ENCODE results near the gene C1orf198. TPM values are rescaled to one million over a fixed set of nuclear protein-coding genes. Genes with fewer than 3 reads are reported as not detected.

Gene C1orf198
- total and polyA plus RNA-seq, 2 of the 8 experiments (the other 6 are each of a cell fraction or from before 2014, with no cell fraction given): 30.6 to 45.0 TPM

GRCh38 chr1:230898748-230899147, 30.4 kb upstream of the C1orf198 start:
- Histone ChIP-seq H3K23ac (ENCODE audit: insufficient read length) (no peak overlapping the region), H4K8ac (ENCODE audit: extremely low read depth, insufficient read depth, low read length) (no peak overlapping the region), H2BK20ac (ENCODE audit: low read length) (no peak overlapping the region), H2AFZ (ENCODE audit: low read length) (no peak overlapping the region), H2BK5ac (ENCODE audit: low read depth, low read length) (no peak overlapping the region), H3K9me3 (ENCODE audit: insufficient read depth in 2 of 2, low read depth in 1 of 2, low read length in 1 of 2) (no peaks in the 10 kb centered on the region), H2BK15ac (ENCODE audit: low read length) (no peak overlapping the region), H4K5ac (ENCODE audit: insufficient read length, low read depth, low read length) (no peak overlapping the region), H3K27me3 (replicated peaks in 1 of 4; ENCODE audit: control insufficient read depth in 3 of 4, extremely low read depth in 1 of 4, insufficient read depth in 3 of 4, low read length in 3 of 4) (no peaks in the 10 kb centered on the region; a peak in 1 of 7 replicates), H3K56ac (replicated peaks; ENCODE audit: insufficient read length, low read depth, low read length) (no peak overlapping the region), H3K79me2 (ENCODE audit: control insufficient read depth in 1 of 2, insufficient read depth in 2 of 2, low read length in 2 of 2) (no peaks in the 10 kb centered on the region), H2AK5ac (ENCODE audit: low read depth, low read length) (no peak overlapping the region), H3K36me3 (ENCODE audit: control insufficient read depth in 2 of 4, insufficient read depth in 4 of 4, low read length in 3 of 4) (no peaks in the 10 kb centered on the region), H3K79me1 (ENCODE audit: low read depth, low read length) (no peaks in the 10 kb centered on the region), H3K4me3 (ENCODE audit: extremely low read depth in 1 of 4, insufficient read depth in 2 of 4, low read depth in 3 of 4, low read length in 4 of 4) (no peak overlapping the region), H3K9ac (replicated peaks in 1 of 4; ENCODE audit: extremely low read depth in 1 of 4, low read depth in 3 of 4, low read length in 3 of 4) (no peak overlapping the region), H2BK120ac (replicated peaks; ENCODE audit: low read depth, low read length) (no peak overlapping the region), H3K14ac (ENCODE audit: insufficient read length) (no peak overlapping the region), H3K4me2 (ENCODE audit: insufficient read depth in 1 of 2, low read depth in 2 of 2, low read length in 2 of 2) (no peak overlapping the region), H4K20me1 (replicated peaks in 1 of 2; ENCODE audit: control insufficient read depth in 1 of 2, insufficient read depth in 2 of 2, low read length in 2 of 2) (no peaks in the 10 kb centered on the region), H3K23me2 (ENCODE audit: low read depth, low read length) (no peaks in the 10 kb centered on the region; the same call in 1 of the 2 replicates), H3K18ac (ENCODE audit: extremely low read depth, low read length) (no peak overlapping the region), H4K91ac (replicated peaks; ENCODE audit: insufficient read length, low read length) (no peak overlapping the region), H3K4me1 (replicated peaks in 1 of 4; ENCODE audit: control insufficient read depth in 3 of 4, insufficient read depth in 4 of 4, low read length in 3 of 4) (no peaks in the 10 kb centered on the region; a peak in 1 of 7 replicates), H3K4ac (replicated peaks; ENCODE audit: insufficient read length, low read depth, low read length) (no peak overlapping the region), H3K27ac (ENCODE audit: low read depth, low read length) (no peak overlapping the region), H2BK12ac (ENCODE audit: low read depth, low read length) (no peak overlapping the region)
- ChIA-PET POLR2A (ENCODE audit: partially characterized antibody) (no interaction called here), CTCF (ENCODE audit: partially characterized antibody) (interaction anchor here (1.2 kb wide), 1 partner anchor 20 kb away, joined by 6 read pairs; no protein-coding TSS in a partner anchor)
- FAIRE-seq (no peak), DNase-seq (ENCODE audit: low read depth in 1 of 2, low spot score in 2 of 2) (no peak)
- no peak for TF ChIP-seq RNF2 (IDR thresholded peaks at IDR 0.05; ENCODE audit: borderline replicate concordance, low read depth, low read length, missing control alignments, poor library complexity, severe bottlenecking)
- no peak for TF ChIP-seq KDM4A (IDR thresholded peaks at IDR 0.05; ENCODE audit: low read depth, low read length, severe bottlenecking)
- TF ChIP-seq TAF1 (IDR thresholded peaks at IDR 0.05; ENCODE audit: low read depth, low read length): no peak
- TF ChIP-seq RFX5 (IDR thresholded peaks at IDR 0.05; ENCODE audit: borderline replicate concordance, low read depth, low read length): no peak
- no peak for TF ChIP-seq ZNF274 (IDR thresholded peaks at IDR 0.05; ENCODE audit: borderline replicate concordance, extremely low read depth, low read length)
- TF ChIP-seq TAF7 (optimal IDR thresholded peaks at IDR 0.05; ENCODE audit: borderline replicate concordance, low read depth, low read length): no peak
- TF ChIP-seq GTF2F1 (IDR thresholded peaks at IDR 0.05; ENCODE audit: borderline replicate concordance, low read depth, low read length): no peak
- 91% methylated on average over 8 of the region's 8 CpGs; no CpG with 5 or more reads in 1 of the 2 experiments for WGBS, 2 experiments (ENCODE audit: extremely low coverage in 1 of 2, insufficient coverage in 1 of 2, insufficient read length in 1 of 2, insufficient replicate concordance in 2 of 2, low coverage in 1 of 2, low lambda C conversion rate in 2 of 2, missing lambda C conversion rate in 1 of 2)
